SK-N-SH (cell line): Measurements from ENCODE around the gene CCSER1. TPM values are rescaled to one million over a fixed set of nuclear protein-coding genes. Genes with fewer than 3 reads are reported as not detected.

ENCODE experiments used
- CTCF ChIA-PET: fragments of 300-600, 350-600 bp; formaldehyde crosslinking; extraction: SDS; loops from one replicate; lab custom pipeline; 2021; lab: Yijun Ruan, JAX
- POLR2A ChIA-PET: fragments of 350-600 bp; sonication (Branson Sonifier 250); formaldehyde crosslinking; extraction: SDS; loops from one replicate; lab custom pipeline; 2020; ENCODE audit warnings: antibody characterized with exemption, inconsistent platforms; lab: Yijun Ruan, JAX
- DNase-seq: peaks from one replicate; pipeline ENCODE4 v3.0.0; 2012
- H2AFZ ChIP-seq: fragments of 200-600 bp; sonication (generic); 2 replicates; pipeline ENCODE4 v1.8.1; 2016; ENCODE audit warnings: antibody characterized with exemption, mild to moderate bottlenecking, low read depth
- H3F3A ChIP-seq: fragments of 200-600 bp; sonication (generic); replicated peaks from 2 replicates; pipeline ENCODE3; 2016; ENCODE audit warnings: antibody characterized with exemption, mild to moderate bottlenecking; ENCODE audit not compliant: insufficient read depth
- H3K27ac ChIP-seq, 2 experiments: fragments of 200-500 bp in 1 of 2; fragments of 200-600 bp in 1 of 2; sonication (Bioruptor generic) in 1 of 2; sonication (generic), shearing (Covaris generic) in 1 of 2; 2 replicates each; pipeline versions ENCODE4 v1.5.1 to v1.6.1; 2014 to 2016; ENCODE audit warnings: low read depth in 2 of 2, inconsistent platforms in 1 of 2, low read length in 1 of 2, mild to moderate bottlenecking in 1 of 2, mixed read lengths in 1 of 2
- H3K27me3 ChIP-seq: fragments of 200-600 bp; sonication (generic), shearing (Covaris generic); 2 replicates; pipeline ENCODE4 v1.6.1; 2016; ENCODE audit warnings: mixed run types; ENCODE audit not compliant: insufficient read depth
- H3K36me3 ChIP-seq, 2 experiments: fragments of 200-500 bp in 1 of 2; fragments of 200-600 bp in 1 of 2; sonication (Bioruptor generic) in 1 of 2; sonication (generic) in 1 of 2; replicated peaks in 1 of 2; 2 replicates each; pipeline versions ENCODE3 to v1.5.1; 2014 to 2016; ENCODE audit warnings: low read length in 1 of 2, mild to moderate bottlenecking in 1 of 2; ENCODE audit not compliant: insufficient read depth in 2 of 2, control insufficient read depth in 1 of 2
- H3K4me1 ChIP-seq, 2 experiments: fragments of 200-500 bp in 1 of 2; fragments of 200-600 bp in 1 of 2; sonication (Bioruptor generic) in 1 of 2; sonication (generic), shearing (Covaris generic) in 1 of 2; 2 replicates each; pipeline versions ENCODE4 v1.5.1 to v1.6.1; 2014 to 2016; ENCODE audit warnings: low read depth in 1 of 2, low read length in 1 of 2, mixed run types in 1 of 2; ENCODE audit not compliant: insufficient read depth in 2 of 2, control insufficient read depth in 1 of 2
- H3K4me2 ChIP-seq: fragments of 200-600 bp; sonication (generic), shearing (Covaris generic); 2 replicates; pipeline ENCODE4 v1.6.1; 2017; ENCODE audit warnings: mixed run types
- H3K4me3 ChIP-seq, 2 experiments: fragments of 200-500 bp in 1 of 2; fragments of 200-600 bp in 1 of 2; sonication (Bioruptor generic) in 1 of 2; sonication (generic), shearing (Covaris generic) in 1 of 2; 2 replicates each; pipeline versions ENCODE4 v1.5.1 to v1.8.1; 2014 to 2016; ENCODE audit warnings: low read depth in 2 of 2, inconsistent platforms in 1 of 2, low read length in 1 of 2, mild to moderate bottlenecking in 1 of 2, mixed read lengths in 1 of 2, moderate library complexity in 1 of 2
- H3K79me2 ChIP-seq: fragments of 200-600 bp; sonication (generic); 2 replicates; pipeline ENCODE4 v1.8.1; 2017; ENCODE audit warnings: mild to moderate bottlenecking; ENCODE audit not compliant: insufficient read depth
- H3K9ac ChIP-seq: fragments of 200-600 bp; sonication (generic); 2 replicates; pipeline ENCODE4 v1.6.1; 2017; ENCODE audit warnings: mixed run types
- H3K9me2 ChIP-seq: fragments of 200-600 bp; sonication (generic); 2 replicates; pipeline ENCODE4 v1.6.1; 2017; ENCODE audit warnings: mixed run types
- H3K9me3 ChIP-seq: fragments of 200-600 bp; sonication (generic); 2 replicates; pipeline ENCODE4 v1.6.1; 2017; ENCODE audit warnings: mixed run types, mild to moderate bottlenecking, moderate library complexity
- H4K20me1 ChIP-seq: fragments of 200-600 bp; sonication (generic); 2 replicates; pipeline ENCODE4 v1.6.1; 2017; ENCODE audit warnings: mild to moderate bottlenecking, mixed run types; ENCODE audit not compliant: insufficient read depth
- CHD2 ChIP-seq: fragments of 150-350 bp; IDR thresholded peaks from 2 replicates; pipeline ENCODE4 v1.6.1; 2018; ENCODE audit warnings: low read length; ENCODE audit not compliant: partially characterized antibody
- ELF1 ChIP-seq: IDR thresholded peaks from 2 replicates; pipeline ENCODE4 v1.4.0; 2012
- EP300 ChIP-seq, 2 experiments: IDR thresholded peaks; 2 replicates each; pipeline versions ENCODE4 v1.4.0 to v1.6.1; 2012; ENCODE audit warnings: borderline replicate concordance in 1 of 2, low read depth in 1 of 2, low read length in 1 of 2
- EZH2phosphoT487 ChIP-seq: fragments of 200-600 bp; sonication (generic); IDR thresholded peaks from 2 replicates; pipeline ENCODE4 v1.6.1; 2017; ENCODE audit warnings: low read depth, mixed run types, mild to moderate bottlenecking, antibody characterized with exemption, moderate library complexity, borderline replicate concordance
- FOSL2 ChIP-seq: IDR thresholded peaks from 2 replicates; pipeline ENCODE4 v1.4.0; 2012; ENCODE audit warnings: low read depth, mild to moderate bottlenecking, moderate library complexity, borderline replicate concordance
- FOXJ3 ChIP-seq: sonication (generic); formaldehyde crosslinking; IDR thresholded peaks from 2 replicates; pipeline ENCODE4 v1.5.1; 2020; ENCODE audit warnings: mild to moderate bottlenecking, missing genetic modification reagents
- JUND ChIP-seq: IDR thresholded peaks from 2 replicates; pipeline ENCODE4 v1.4.0; 2012
- MEF2A ChIP-seq: IDR thresholded peaks from 2 replicates; pipeline ENCODE4 v1.4.0; 2012; ENCODE audit warnings: low read depth, borderline replicate concordance
- MXI1 ChIP-seq: IDR thresholded peaks from 2 replicates; pipeline ENCODE4 v1.6.1; 2012; ENCODE audit warnings: mild to moderate bottlenecking, low read depth, low read length, improper control_type of control experiment
- NFIC ChIP-seq: IDR thresholded peaks from 2 replicates; pipeline ENCODE4 v1.4.0; 2012; ENCODE audit warnings: borderline replicate concordance
- NRF1 ChIP-seq: IDR thresholded peaks from 2 replicates; pipeline ENCODE4 v1.6.1; 2012; ENCODE audit warnings: low read depth, mild to moderate bottlenecking, low read length
- POLR2AphosphoS5 ChIP-seq: IDR thresholded peaks from 2 replicates; pipeline ENCODE4 v1.6.1; 2012; ENCODE audit warnings: low read depth, low read length
- REST ChIP-seq: IDR thresholded peaks from 2 replicates; pipeline ENCODE4 v1.6.1; 2012; ENCODE audit warnings: mild to moderate bottlenecking, low read depth, low read length, moderate library complexity
- RFX5 ChIP-seq: IDR thresholded peaks from 2 replicates; pipeline ENCODE4 v1.6.1; 2012; ENCODE audit warnings: mild to moderate bottlenecking, improper control_type of control experiment, low read length
- SIN3A ChIP-seq: IDR thresholded peaks from 2 replicates; pipeline ENCODE4 v1.6.1; 2012; ENCODE audit warnings: low read depth, mild to moderate bottlenecking, low read length, moderate library complexity, borderline replicate concordance
- WGBS: methylation state at CpG from one replicate; pipeline ENCODE4 v1.1.6; 2017; ENCODE audit warnings: low lambda C conversion rate; 5-methylcytosine and 5-hydroxymethylcytosine counted together
- polyA plus RNA-seq, 3 experiments: library from polyadenylated mRNA; depleted of rRNA; stranded (reverse); fragments of >200 nt; gene quantifications; 2 replicates each; pipeline ENCODE4 v1.2.3, GENCODE V29; 2012
- TF ChIP-seq, protein P1 (sequence below): fragments of 150-350 bp; IDR thresholded peaks from 2 replicates; pipeline ENCODE4 v1.6.1; 2016; ENCODE audit warnings: mild to moderate bottlenecking, low read depth, low read length
- TF ChIP-seq, protein P2 (sequence below): fragments of 200-600 bp; sonication (generic); IDR thresholded peaks from 2 replicates; pipeline ENCODE4 v1.6.1; 2017; ENCODE audit warnings: antibody characterized with exemption, mild to moderate bottlenecking, moderate library complexity
- TF ChIP-seq, protein P3 (sequence below): IDR thresholded peaks from 2 replicates; pipeline ENCODE4 v1.4.0; 2012; ENCODE audit warnings: low read depth, borderline replicate concordance

CCSER1 gene
- polyA plus RNA-seq, 1 of the 3 experiments (the other 2 are of a cell fraction), result 0.05 TPM

- TF ChIP-seq SIN3A (no peak), RFX5 (no peak), CHD2 (no peak), NFIC (no peak), JUND (no peak), ELF1 (no peak)
- TF ChIP-seq, protein P1, sequence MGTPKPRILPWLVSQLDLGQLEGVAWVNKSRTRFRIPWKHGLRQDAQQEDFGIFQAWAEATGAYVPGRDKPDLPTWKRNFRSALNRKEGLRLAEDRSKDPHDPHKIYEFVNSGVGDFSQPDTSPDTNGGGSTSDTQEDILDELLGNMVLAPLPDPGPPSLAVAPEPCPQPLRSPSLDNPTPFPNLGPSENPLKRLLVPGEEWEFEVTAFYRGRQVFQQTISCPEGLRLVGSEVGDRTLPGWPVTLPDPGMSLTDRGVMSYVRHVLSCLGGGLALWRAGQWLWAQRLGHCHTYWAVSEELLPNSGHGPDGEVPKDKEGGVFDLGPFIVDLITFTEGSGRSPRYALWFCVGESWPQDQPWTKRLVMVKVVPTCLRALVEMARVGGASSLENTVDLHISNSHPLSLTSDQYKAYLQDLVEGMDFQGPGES, result no peak
- TF ChIP-seq, protein P2, sequence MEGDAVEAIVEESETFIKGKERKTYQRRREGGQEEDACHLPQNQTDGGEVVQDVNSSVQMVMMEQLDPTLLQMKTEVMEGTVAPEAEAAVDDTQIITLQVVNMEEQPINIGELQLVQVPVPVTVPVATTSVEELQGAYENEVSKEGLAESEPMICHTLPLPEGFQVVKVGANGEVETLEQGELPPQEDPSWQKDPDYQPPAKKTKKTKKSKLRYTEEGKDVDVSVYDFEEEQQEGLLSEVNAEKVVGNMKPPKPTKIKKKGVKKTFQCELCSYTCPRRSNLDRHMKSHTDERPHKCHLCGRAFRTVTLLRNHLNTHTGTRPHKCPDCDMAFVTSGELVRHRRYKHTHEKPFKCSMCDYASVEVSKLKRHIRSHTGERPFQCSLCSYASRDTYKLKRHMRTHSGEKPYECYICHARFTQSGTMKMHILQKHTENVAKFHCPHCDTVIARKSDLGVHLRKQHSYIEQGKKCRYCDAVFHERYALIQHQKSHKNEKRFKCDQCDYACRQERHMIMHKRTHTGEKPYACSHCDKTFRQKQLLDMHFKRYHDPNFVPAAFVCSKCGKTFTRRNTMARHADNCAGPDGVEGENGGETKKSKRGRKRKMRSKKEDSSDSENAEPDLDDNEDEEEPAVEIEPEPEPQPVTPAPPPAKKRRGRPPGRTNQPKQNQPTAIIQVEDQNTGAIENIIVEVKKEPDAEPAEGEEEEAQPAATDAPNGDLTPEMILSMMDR, result no peak
- TF ChIP-seq, protein P3, sequence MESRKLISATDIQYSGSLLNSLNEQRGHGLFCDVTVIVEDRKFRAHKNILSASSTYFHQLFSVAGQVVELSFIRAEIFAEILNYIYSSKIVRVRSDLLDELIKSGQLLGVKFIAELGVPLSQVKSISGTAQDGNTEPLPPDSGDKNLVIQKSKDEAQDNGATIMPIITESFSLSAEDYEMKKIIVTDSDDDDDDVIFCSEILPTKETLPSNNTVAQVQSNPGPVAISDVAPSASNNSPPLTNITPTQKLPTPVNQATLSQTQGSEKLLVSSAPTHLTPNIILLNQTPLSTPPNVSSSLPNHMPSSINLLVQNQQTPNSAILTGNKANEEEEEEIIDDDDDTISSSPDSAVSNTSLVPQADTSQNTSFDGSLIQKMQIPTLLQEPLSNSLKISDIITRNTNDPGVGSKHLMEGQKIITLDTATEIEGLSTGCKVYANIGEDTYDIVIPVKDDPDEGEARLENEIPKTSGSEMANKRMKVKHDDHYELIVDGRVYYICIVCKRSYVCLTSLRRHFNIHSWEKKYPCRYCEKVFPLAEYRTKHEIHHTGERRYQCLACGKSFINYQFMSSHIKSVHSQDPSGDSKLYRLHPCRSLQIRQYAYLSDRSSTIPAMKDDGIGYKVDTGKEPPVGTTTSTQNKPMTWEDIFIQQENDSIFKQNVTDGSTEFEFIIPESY, result no peak
- TF ChIP-seq, all 33 proteins: peak for 0
- 15% methylated on average over 4 of the region's 4 CpGs for WGBS
Observed at GRCh38 chr4:90815569-90815968, 688.4 kb downstream of the CCSER1 start.

DNA sequence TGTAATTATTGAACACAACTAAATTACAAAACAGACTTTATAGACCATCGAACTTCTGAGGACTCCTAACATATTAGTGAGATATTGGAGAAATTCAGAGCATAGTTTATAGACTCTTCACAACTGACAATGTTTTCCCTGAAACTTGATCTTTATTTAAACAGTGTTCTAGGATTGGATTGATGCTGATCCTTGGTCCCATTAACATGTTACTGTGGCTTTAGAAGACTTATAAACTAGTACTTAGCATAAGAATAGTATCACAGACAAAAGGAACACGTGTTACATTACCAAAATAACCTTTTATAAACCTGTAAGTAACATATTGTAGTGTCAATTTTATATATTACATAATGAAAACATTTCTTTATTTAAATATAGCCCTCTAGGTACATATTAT is 689.6 kb downstream of the CCSER1 start:
- H3K27me3 ChIP-seq, result no peaks in the 10 kb centered on the region
- H3K9me2 ChIP-seq, result no peaks in the 10 kb centered on the region
- no peaks in the 10 kb centered on the region for H3K9me3 ChIP-seq
- 46% methylated on average over 2 of the region's 2 CpGs for WGBS
- no peaks in the 10 kb centered on the region for H3F3A ChIP-seq
- no peak overlapping the region for H3K4me2 ChIP-seq
- no peak overlapping the region for H3K9ac ChIP-seq
- H3K4me1 ChIP-seq, result no peaks in the 10 kb centered on the region
- no peak overlapping the region for H2AFZ ChIP-seq
- POLR2A ChIA-PET, result no interaction called here
- no peaks in the 10 kb centered on the region for H3K79me2 ChIP-seq
- H3K36me3 ChIP-seq, result no peaks in the 10 kb centered on the region
- no peak overlapping the region for H3K4me3 ChIP-seq
- no peaks in the 10 kb centered on the region for H4K20me1 ChIP-seq
- CTCF ChIA-PET, result no interaction called here
- no peak overlapping the region for H3K27ac ChIP-seq
- DNase-seq, result no peak
- TF ChIP-seq FOXJ3 (CRISPR knock-in tag), result no peak
- no peak for TF ChIP-seq JUND
- no peak for TF ChIP-seq REST
- TF ChIP-seq POLR2AphosphoS5, result no peak
- TF ChIP-seq EP300 (IDR thresholded peaks at IDR 0.05; ENCODE audit: borderline replicate concordance in 1 of 2, low read depth in 1 of 2, low read length in 1 of 2), result no peak
- no peak for TF ChIP-seq NRF1
- TF ChIP-seq FOSL2, result no peak
- TF ChIP-seq EZH2phosphoT487, result no peak
- no peak for TF ChIP-seq MEF2A
- no peak for TF ChIP-seq MXI1
- TF ChIP-seq, protein P1, result no peak

More at GRCh38 chr4:90815569-90815968, 688.4 kb downstream of the CCSER1 start:
- no peaks in the 10 kb centered on the region for H3F3A ChIP-seq
- H3K27ac ChIP-seq, result no peak overlapping the region
- no peaks in the 10 kb centered on the region for H3K9me3 ChIP-seq
- H3K27me3 ChIP-seq, result no peaks in the 10 kb centered on the region
- H3K36me3 ChIP-seq, result no peaks in the 10 kb centered on the region
- no peak overlapping the region for H3K4me3 ChIP-seq
- no peak overlapping the region for H3K9ac ChIP-seq
- no peaks in the 10 kb centered on the region for H3K79me2 ChIP-seq
- ChIA-PET CTCF (no interaction called here), POLR2A (no interaction called here)
- H3K4me1 ChIP-seq, result no peaks in the 10 kb centered on the region
- H3K4me2 ChIP-seq, result no peak overlapping the region
- no peak for DNase-seq
- H2AFZ ChIP-seq, result no peak overlapping the region
- no peaks in the 10 kb centered on the region for H3K9me2 ChIP-seq
- H4K20me1 ChIP-seq, result no peaks in the 10 kb centered on the region
